GM19023 (cell line): ENCODE data around the gene ZNF444.
"Not testable (repeated sequence)": the region's sequence is repeated elsewhere in the genome, so short reads cannot be mapped to it uniquely, and the experiment has no call there.

Source experiments
- ATAC-seq: cut with Tn5 transposase; IDR thresholded peaks from one replicate; pipeline ENCODE4 v1.9.1; 2021; ENCODE audit warnings: mild to moderate bottlenecking, moderate library complexity; ENCODE audit not compliant: unreplicated experiment

ZNF444 gene

DNA sequence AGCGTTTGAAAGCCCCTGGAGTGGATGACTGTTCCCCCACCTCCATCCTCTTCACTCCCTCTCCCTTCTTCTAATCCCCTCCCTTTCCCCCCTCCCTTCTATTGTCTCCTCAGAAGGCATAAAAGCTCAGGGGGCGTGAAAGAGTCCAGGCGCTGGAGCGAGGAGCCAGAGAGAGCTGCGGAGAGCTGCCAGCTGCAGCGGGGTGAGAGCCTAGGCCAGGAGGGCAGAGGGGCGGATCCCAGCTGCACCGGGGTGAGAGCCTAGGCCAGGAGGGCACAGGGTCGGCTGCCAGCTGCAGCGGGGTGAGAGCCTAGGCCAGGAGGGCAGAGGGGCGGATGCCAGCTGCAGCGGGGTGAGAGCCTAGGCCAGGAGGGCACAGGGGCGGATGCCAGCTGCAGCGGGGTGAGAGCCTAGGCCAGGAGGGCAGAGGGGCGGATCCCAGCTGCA, 34.8 kb downstream of the ZNF444 start, which contains the start of gene GALP:
Gene GALP (plus strand): TSS at position 148 of the 447 bp plus-strand sequence. CDS start 1,101 bp downstream, outside the sequence.
- ATAC-seq = not testable (repeated sequence)

DNA sequence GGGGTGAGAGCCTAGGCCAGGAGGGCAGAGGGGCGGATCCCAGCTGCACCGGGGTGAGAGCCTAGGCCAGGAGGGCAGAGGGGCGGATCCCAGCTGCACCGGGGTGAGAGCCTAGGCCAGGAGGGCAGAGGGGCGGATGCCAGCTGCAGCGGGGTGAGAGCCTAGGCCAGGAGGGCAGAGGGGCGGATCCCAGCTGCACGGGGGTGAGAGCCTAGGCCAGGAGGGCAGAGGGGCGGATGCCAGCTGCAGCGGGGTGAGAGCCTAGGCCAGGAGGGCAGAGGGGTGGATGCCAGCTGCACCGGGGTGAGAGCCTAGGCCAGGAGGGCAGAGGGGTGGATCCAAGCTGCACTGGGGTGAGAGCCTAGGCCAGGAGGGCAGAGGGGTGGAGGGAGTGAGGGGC, 35.2 kb downstream of the ZNF444 start:
- ATAC-seq = not testable (repeated sequence)

DNA sequence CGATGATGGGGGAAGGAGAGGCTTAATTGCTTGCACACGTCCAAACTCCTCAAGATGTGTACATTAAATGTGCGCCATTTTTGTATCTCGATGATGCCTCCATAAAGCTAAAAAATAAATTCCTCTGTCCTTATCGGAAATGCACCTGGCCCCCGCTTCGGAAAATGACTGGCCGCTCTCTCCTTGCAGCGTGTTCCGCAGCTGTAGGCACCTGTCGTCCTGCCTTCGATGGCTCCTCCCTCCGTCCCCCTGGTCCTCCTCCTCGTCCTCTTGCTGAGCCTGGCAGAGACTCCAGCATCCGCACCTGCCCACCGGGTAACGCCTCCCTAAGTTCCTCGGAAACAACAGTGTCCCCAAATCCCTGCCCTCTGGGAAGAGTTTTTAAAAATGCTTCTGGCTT, 35.8 kb downstream of the ZNF444 start:
- ATAC-seq = no peak

DNA sequence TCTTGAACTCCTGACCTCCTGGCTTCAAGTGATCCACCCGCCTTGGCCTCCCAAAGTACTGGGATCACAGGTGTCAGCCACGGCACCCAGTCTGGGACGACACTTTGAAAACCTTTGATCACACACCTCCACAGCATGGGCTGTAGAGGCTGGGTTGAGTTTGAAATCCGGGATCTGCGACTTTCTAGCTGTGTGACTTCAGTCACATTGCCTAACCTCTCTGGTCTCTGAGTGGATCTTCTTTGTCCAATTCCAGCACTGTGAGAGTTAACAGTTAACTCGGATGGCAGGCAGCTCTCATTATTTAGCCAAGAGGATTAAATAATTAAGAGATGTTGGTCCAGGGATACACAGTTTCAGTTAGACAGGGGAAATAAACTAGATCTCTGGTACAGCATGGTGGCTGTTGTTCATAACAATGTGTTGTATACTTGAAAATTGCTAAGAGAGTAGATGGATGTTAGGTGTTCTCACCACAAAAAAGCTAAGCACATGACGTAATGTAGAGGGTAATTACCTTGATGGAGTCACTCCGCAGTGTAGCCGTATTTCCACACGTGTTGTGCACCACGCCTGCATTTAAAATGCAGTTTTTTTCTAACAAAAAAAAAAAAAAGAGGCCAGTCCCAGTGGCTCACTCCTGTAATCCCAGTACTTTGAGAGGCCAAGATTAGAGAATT, 36.6 kb downstream of the ZNF444 start:
- ATAC-seq = no peak

DNA sequence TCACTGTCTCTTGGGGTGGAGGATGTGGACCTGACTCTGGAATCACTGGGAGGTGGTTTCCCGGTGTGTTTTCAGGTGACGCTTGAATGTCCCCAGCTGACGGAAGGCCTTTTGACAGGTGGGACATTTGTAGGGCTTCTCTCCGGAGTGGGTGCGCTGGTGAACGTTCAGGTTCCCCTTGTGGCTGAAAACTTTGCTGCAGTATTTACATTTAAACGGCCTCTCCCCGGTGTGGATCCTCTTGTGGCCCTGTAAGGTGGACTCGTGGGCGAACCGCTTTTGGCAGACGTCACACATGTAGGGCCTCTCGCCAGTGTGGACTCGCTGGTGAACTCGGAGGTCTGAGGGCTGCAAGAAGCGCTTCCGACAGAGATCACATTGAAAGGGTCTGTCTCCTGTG, 48.7 kb downstream of the ZNF444 start:
- no peak for ATAC-seq

DNA sequence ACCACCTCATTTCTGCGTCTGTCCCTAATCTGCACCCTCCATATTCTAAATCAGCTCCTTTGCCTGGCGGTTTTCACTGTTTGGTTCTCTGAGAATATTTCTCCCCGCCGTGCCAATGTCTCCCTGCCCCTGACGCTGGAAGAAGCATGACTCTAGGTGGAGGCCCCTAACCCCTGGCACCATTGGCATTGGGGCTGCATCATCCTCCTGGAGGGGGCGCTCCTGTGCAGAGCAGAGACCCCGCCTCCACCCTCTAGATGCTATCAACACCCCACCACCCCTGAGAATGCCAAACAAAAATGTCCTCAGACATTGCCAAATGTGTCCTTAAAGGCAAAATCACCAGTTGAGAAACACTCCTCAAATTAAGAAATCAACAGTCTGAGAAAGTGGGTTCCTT, 50.0 kb downstream of the ZNF444 start:
- no peak for ATAC-seq

DNA sequence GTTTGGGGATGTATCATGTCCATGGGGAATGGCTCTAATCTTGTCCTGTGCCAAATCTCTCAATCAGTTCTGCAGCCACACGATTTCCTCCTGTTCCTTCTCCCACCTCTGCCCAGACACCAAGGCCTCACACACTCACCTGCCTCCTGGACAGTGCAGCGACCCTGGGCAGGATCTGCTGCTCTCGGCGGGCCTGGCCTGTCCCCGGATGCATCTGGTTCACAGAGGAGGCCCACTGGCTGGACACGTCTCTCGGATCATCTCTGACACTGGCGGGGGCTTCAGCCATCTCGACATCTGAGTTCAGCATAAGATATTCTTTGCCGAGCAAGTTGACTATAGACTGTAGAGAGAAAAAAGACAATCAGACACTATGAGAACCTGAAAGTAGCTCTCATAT, 50.6 kb downstream of the ZNF444 start:
- no peak for ATAC-seq

DNA sequence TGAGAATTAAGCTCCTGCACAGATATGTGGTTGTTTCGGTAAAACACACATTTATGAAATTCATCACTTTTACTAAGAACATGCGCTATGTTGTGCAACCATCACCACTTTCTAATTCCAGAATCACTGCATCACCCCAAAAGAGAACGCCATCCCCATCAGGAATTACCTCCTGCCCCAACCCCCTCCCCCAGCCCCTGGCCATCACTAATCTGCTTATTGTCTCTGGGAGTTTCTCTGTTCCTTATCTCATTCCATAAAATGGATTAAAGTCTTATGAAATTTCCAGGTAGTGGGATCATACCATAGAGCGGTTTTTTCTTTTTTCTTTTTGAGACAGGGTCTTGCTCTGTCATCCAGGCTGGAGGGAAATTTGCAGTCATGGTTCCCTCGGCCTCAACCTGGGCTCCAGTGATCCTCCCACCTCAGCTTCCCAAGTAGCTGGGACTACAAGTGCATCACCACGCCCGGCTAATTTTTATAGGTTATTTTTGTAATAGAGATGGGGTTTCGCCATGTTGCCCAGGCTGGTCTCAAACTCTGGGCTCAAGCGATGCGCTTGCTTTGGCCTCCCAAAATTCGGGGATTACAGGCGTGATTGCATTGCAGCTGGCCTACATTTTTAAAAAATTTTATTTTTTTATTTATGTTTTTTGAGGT, 53.0 kb downstream of the ZNF444 start:
- no peak for ATAC-seq

DNA sequence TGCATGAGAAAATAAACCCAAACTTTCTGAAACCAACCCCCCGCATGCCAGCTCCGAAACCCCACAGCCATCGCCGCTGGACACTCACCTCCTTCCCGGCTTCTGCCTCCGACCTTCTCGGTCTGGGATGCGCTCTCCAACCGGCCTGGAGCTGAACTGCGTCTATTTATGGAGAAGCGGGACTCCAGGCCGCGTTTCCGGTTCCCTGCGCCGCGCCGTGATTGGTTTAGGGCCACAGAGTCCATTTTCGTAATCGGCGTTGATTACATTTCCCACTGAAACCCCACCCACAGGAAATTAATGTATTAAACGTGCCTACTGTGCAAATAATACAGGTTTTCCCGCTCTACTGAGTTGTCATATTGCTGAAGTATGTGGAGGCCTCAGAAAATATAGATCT, 56.6 kb downstream of the ZNF444 start, which contains the start of gene ZSCAN5B:
Gene ZSCAN5B (minus strand): TSS at position 138 of the 400 bp plus-strand sequence. CDS start 4,731 bp downstream, outside the sequence.
- not testable (repeated sequence) for ATAC-seq

DNA sequence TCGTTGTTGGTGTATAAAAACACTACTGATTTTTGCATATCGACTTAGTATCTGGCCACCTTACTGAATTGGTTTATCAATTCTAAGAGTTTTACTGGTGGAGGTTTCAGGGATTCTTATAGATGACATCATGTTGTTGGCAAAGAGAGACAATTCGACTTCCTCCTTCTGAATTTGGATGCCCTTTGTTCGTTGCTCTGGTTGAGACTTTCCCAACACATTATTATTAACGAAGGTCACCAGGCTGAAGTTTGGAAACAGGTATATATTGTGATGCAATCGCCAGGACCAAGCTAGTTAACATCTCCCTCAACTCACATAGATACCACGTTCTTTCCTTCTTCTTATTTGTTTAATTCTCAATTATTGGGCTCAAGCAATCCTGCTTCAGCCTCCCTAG, 58.6 kb downstream of the ZNF444 start:
- no peak for ATAC-seq

DNA sequence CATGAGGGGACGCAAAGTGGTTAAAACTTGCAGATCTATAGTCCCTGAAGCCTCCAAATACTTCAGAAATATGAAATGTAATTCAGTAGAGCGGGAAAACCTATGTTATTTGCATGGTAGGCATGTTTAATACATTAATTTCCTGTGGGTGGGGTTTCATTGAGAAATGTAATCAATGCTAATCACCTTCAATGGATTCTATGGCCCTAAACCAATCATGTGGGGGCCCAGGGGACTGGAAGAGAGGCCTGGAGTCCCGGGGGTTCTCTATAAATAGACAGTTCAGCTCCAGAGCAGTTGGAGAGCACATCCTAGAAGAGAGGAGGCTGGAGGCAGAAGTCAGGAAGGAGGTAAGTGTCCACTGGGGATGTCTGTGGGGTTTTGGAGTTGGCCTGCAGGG, 60.9 kb downstream of the ZNF444 start, which contains the start of gene ZSCAN5C:
Gene ZSCAN5C (plus strand): TSS at position 301 of the 400 bp plus-strand sequence. CDS start 3,641 bp downstream, outside the sequence.
- no peak for ATAC-seq

DNA sequence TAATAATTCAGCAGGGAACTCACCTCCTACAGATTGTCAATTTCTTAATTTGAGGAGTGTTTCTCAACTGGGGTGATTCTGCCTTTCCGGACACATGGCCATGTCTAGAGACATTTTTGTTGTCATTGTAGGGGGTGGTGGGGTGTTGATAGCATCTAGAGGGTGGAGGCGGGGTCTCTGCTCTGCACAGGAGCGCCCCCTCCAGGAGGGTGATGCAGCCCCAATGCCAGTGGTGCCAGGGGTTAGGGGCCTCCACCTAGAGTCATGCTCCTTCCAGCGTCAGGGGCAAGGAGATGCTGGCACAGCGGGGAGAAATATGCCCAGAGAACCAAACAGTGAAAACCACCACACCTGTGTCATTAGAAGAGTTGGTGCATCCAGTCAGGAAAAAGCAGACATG, 66.5 kb downstream of the ZNF444 start:
- not testable (repeated sequence) for ATAC-seq

DNA sequence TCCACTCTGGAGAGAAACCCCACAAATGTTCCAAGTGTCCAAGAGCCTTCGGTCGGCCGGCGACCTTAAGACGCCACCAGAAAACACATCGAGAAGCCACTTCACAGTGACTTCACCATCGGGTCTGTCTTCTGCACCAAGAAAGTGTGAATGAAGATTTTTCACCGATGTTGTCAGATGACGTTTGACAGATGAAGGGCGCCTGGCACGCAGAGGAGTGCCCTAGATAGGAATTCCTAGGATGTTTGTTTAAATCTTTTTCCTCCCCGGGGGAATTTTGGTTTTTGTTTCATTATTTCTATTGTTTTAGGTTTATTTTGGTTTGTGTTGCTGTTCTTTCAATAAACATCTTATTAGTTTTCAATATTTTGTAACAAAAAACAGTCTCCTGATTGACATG, 68.0 kb downstream of the ZNF444 start:
- no peak for ATAC-seq

DNA sequence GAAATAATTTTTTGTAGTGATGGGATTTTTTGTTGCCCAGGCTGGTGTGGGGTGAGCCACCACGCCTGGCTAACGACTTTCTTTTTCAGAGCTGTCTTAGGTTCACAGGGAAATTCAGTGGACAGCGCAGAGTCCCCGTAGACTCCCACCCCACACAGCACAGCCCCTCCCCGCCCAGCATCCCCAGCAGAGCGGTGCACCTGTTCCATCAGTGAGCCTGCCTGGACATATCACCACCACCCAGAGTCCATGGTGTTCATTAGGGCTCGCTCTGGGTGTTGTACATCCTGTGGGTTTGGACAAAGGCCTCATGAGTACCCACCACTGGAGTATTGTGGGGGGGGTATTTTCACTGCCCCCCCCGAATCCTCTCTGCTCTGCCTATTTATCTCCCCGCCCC, 68.9 kb downstream of the ZNF444 start:
- not testable (repeated sequence) for ATAC-seq
